ENCODE data around the gene NDEL1.
"Not testable (repeated sequence)": the region's sequence is repeated elsewhere in the genome, so short reads cannot be mapped to it uniquely, and the experiment has no call there.

The NDEL1 gene, protein sequence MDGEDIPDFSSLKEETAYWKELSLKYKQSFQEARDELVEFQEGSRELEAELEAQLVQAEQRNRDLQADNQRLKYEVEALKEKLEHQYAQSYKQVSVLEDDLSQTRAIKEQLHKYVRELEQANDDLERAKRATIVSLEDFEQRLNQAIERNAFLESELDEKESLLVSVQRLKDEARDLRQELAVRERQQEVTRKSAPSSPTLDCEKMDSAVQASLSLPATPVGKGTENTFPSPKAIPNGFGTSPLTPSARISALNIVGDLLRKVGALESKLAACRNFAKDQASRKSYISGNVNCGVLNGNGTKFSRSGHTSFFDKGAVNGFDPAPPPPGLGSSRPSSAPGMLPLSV

DNA sequence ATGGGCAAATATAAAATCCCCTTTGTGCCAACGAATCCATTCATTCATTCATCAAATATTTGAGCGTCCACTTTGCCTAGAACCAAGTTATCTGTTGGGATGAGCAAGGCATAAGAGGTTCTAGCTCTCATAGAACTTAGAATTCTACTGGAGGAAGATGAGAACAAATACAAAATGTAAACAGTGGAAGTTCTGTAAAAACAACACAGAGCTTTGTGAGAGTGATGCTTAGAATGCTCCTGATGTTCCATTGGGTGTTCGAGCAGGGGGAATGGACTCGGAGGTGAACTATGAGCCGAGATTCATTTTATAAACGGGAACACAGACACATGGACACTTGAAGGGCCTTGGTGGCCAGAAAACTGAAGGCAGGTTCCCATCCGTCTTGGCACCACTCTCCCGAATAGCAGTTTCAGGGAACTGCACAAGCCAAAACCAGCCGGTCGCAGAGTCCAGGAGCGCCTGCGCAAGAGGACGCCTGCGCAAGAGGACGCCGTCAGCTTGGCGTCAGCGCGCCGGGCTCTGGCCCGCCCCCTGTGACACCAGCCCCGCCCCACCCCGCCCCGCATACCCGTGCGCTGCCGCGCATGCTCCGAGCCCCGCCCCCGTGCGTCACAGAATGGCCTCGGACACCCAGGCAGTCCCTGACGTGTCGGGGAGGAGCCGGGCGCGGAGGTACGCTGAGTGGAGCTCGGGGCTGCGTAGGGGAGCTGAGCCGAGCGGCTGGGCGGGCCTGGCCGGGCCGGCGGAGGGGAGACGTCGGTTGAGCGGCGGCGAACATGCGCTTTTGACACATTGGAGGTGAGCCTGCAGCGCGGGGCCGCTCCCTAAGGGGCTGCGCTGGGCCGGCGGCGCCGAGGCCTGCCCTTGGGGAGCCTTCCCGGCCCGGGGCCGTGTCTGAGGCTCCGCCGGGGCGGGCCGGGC is at the start of gene NDEL1:
Gene NDEL1, plus strand, starts transcription at position 640 of the 924 bp plus-strand sequence. CDS start 8,388 bp downstream, outside the sequence.
- Histone ChIP-seq H3K4me3 (ENCODE audit: low read depth in 1 of 2, low read length in 2 of 2) (peak within 1 kb of the TSS; percentile 83 to 91), H3K9me3 (ENCODE audit: control insufficient read depth in 1 of 2, low read length in 2 of 2) (no peaks in the 10 kb centered on the region), H3K36me3 (ENCODE audit: control insufficient read depth in 1 of 2, insufficient read depth in 2 of 2, low read length in 2 of 2) (peaks cover 0 to 6% of the 10 kb centered on the region in 2 donors), H3K4me1 (ENCODE audit: control insufficient read depth in 1 of 2, insufficient read depth in 2 of 2, low read length in 2 of 2) (peaks cover 0 to 9% of the 10 kb centered on the region in 2 donors), H3K27me3 (ENCODE audit: low read depth, low read length) (no peaks in the 10 kb centered on the region), H3K27ac (ENCODE audit: low read length) (peak within 1 kb of the TSS; percentile 98)

DNA sequence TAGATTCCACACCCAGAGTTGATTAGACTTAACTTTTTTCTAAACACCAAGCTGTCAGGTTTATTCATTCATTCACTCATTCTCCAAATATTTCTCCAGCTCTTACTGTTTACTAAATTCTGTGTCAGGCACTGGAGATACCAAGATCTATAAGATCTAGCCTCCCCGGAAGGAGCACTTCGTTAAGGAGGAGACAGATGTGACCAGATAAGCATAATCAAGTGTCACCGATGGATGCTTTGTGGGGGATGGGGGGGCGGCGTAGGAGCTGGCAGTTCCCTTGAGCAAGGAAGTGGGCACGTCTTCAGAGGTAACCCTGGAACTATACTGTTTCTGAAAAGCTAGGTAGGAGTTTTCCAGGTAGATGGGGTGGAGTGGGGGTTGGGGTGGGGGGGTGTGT is 48.8 kb upstream of the NDEL1 start:
- Histone ChIP-seq H3K9me3 (ENCODE audit: control insufficient read depth in 1 of 2, low read length in 2 of 2) (no peaks in the 10 kb centered on the region), H3K27ac (ENCODE audit: low read length) (no peak overlapping the region), H3K4me1 (ENCODE audit: control insufficient read depth in 1 of 2, insufficient read depth in 2 of 2, low read length in 2 of 2) (peaks cover 0 to 15% of the 10 kb centered on the region in 2 donors), H3K27me3 (ENCODE audit: low read depth, low read length) (no peaks in the 10 kb centered on the region), H3K4me3 (ENCODE audit: low read depth in 1 of 2, low read length in 2 of 2) (no peak overlapping the region), H3K36me3 (ENCODE audit: control insufficient read depth in 1 of 2, insufficient read depth in 2 of 2, low read length in 2 of 2) (no peaks in the 10 kb centered on the region)

DNA sequence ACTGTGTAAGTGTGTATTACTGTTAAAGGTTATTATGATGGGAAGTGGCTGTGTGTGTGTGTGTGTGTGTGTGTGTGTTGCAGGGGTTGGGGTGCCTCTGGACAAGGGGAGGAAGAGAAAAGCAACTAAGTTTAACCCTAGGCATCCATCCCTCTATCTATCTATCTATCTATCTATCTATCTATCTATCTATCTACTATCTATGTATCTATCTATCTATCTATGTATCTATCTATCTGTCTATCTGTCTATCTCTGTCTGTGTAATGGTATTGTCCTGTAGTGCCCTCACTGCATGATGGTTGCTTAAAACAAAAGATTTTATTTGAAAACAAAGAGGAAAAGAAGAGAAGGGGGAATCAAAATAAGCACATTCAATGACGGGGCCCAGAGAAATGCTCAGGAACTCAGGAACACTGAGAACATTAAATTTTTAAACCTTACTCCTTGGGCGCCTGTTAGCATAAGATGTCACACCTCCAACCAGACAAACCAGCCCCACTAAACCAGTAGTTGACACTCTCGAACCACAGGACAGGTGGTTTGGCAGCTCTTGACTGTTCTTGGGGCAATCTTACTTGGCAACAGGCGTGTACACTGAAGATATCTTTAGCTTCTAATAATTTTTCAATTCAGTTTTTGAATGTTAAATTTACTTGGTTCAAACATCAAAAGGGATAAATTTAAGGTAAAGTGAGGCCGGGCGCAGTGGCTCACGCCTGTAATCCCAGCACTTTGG is 47.6 kb upstream of the NDEL1 start:
- no peak overlapping the region for H3K27ac ChIP-seq (ENCODE audit: low read length)
- H3K27me3 ChIP-seq (ENCODE audit: low read depth, low read length) = peaks cover under 1% of the 10 kb centered on the region
- H3K4me3 ChIP-seq (ENCODE audit: low read depth in 1 of 2, low read length in 2 of 2) = no peak overlapping the region
- H3K36me3 ChIP-seq (ENCODE audit: control insufficient read depth in 1 of 2, insufficient read depth in 2 of 2, low read length in 2 of 2) = no peaks in the 10 kb centered on the region
- no peaks in the 10 kb centered on the region for H3K9me3 ChIP-seq (ENCODE audit: control insufficient read depth in 1 of 2, low read length in 2 of 2)
- peaks cover 0 to 10% of the 10 kb centered on the region in 2 donors for H3K4me1 ChIP-seq (ENCODE audit: control insufficient read depth in 1 of 2, insufficient read depth in 2 of 2, low read length in 2 of 2)

DNA sequence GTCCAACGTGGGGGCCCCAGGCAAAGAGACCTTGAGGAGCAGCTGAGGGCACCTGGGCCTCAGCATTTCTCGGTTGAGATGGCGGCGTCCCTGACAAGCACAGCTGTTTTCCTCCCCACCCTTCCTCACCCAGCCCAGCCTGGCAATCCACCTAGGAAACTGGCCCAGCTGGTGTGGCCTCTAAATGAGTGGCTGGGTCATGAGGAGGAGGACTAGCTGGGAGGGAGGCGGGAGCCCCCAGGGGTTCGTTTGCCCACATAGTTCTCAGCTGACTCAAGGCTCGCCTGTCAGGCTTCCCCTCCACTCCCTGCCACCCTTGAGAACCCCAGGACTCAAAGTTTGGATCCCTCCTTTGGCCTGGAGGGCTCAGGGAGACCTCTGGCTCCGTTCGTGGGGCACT is 44.0 kb upstream of the NDEL1 start:
- H3K27ac ChIP-seq (ENCODE audit: low read length) = no peak overlapping the region
- H3K36me3 ChIP-seq (ENCODE audit: control insufficient read depth in 1 of 2, insufficient read depth in 2 of 2, low read length in 2 of 2) = no peaks in the 10 kb centered on the region
- H3K4me1 ChIP-seq (ENCODE audit: control insufficient read depth in 1 of 2, insufficient read depth in 2 of 2, low read length in 2 of 2) = no peaks in the 10 kb centered on the region
- H3K27me3 ChIP-seq (ENCODE audit: low read depth, low read length) = peaks cover 7% of the 10 kb centered on the region
- no peak overlapping the region for H3K4me3 ChIP-seq (ENCODE audit: low read depth in 1 of 2, low read length in 2 of 2)
- no peaks in the 10 kb centered on the region for H3K9me3 ChIP-seq (ENCODE audit: control insufficient read depth in 1 of 2, low read length in 2 of 2)

DNA sequence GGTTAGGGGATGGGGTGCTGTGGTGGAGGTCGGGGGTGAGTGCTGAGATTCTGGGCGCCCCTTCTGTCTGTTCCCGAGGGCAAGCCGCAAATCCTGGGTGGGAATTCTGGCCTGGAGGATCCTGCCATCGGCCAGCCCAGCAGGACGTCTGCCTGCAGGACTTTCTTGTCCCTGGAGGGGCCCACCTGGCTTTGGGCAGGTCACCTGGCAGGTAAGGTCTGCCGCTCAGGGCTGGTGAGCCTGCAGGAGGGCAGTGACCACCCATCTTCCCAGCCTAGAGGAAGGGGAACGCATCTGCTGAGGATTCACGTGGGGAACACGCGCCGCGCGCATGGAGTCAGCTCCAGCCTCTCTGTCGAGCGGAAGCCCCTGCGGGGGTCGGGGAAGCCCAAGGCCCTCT is 43.4 kb upstream of the NDEL1 start:
- Histone ChIP-seq H3K27ac (ENCODE audit: low read length) (no peak overlapping the region), H3K36me3 (ENCODE audit: control insufficient read depth in 1 of 2, insufficient read depth in 2 of 2, low read length in 2 of 2) (no peaks in the 10 kb centered on the region), H3K27me3 (ENCODE audit: low read depth, low read length) (peaks cover 7% of the 10 kb centered on the region), H3K4me3 (ENCODE audit: low read depth in 1 of 2, low read length in 2 of 2) (no peak overlapping the region), H3K4me1 (ENCODE audit: control insufficient read depth in 1 of 2, insufficient read depth in 2 of 2, low read length in 2 of 2) (no peaks in the 10 kb centered on the region), H3K9me3 (ENCODE audit: control insufficient read depth in 1 of 2, low read length in 2 of 2) (no peaks in the 10 kb centered on the region)

DNA sequence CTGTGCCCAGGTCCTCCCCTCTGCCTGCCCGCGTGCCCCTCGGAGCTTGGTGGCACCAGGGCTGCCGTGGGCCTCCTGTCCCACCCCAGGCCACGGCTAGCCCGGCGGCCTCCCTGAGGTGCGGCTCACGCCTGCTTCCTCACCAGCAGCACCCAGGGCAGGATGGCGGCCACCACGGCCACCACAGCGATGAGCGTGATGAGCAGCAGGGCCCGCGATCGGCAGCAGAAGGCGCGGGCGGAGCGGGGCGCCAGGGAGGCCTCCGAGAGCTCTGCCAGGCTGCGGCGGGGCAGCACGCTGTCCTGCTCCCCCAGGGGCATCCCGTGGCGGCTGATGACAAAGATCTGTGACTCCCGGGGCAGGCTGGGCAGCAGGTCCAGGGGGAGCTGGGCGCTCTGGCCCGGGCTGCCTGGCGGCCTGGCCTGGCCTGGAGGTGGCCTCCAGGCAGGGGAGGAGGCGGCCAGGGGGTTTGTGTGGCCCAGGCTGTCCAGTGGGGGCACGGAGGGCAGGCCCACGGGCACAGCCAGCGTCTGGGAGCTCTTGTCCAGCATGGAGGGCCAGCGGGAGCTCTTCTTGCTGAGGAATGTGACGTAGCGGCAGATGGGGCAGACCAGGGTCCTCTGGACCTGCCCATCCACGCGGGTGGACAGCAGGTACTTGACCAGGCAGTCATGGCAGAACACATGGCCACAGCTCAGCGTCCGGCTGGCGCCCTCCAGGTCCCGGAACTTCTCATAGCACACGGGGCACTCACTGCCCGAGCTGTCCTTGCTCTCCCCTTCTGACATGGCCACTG is 42.8 kb upstream of the NDEL1 start:
- H3K4me1 ChIP-seq (ENCODE audit: control insufficient read depth in 1 of 2, insufficient read depth in 2 of 2, low read length in 2 of 2) = no peaks in the 10 kb centered on the region
- peaks cover 7% of the 10 kb centered on the region for H3K27me3 ChIP-seq (ENCODE audit: low read depth, low read length)
- no peak overlapping the region for H3K4me3 ChIP-seq (ENCODE audit: low read depth in 1 of 2, low read length in 2 of 2)
- no peaks in the 10 kb centered on the region for H3K9me3 ChIP-seq (ENCODE audit: control insufficient read depth in 1 of 2, low read length in 2 of 2)
- H3K36me3 ChIP-seq (ENCODE audit: control insufficient read depth in 1 of 2, insufficient read depth in 2 of 2, low read length in 2 of 2) = no peaks in the 10 kb centered on the region
- H3K27ac ChIP-seq (ENCODE audit: low read length) = no peak overlapping the region

DNA sequence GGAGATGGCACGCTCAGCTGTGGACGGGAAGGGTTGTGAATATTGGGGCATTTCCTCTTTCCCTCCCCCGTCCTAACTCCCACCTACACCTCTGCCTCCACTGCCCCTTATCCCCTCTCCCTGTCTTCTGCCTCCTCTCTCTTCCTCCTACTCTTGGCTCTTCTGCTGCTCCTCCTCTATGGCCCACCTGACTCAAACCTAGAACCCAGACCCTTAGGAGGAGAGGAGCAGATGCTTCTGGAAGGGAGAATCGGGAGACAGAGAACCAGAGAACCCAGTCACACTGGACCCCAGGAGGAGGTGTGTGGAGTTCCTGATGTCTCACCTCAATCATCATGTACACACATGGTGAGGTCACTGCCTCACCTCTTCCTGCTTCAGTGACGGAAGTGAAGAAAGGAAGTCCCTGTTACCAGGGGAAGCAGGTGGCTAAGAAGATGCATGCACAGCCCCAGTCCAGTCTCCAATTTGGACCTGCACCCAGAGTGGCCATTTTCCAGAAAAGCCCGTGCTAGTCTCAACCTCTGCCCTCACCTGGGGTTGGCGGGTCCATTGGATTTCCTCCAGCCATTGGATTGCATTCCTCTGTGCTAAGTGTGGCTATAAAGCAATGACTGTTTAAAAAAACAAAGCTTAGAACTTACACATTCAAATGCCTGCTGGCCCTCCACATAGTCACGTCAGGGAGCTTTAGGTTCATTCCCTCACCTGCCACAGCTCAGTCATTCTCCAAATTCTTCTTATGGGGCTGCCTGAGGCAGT is 42.0 kb upstream of the NDEL1 start:
- H3K27me3 ChIP-seq (ENCODE audit: low read depth, low read length) = peaks cover 7% of the 10 kb centered on the region
- H3K4me1 ChIP-seq (ENCODE audit: control insufficient read depth in 1 of 2, insufficient read depth in 2 of 2, low read length in 2 of 2) = no peaks in the 10 kb centered on the region
- H3K27ac ChIP-seq (ENCODE audit: low read length) = no peak overlapping the region
- H3K4me3 ChIP-seq (ENCODE audit: low read depth in 1 of 2, low read length in 2 of 2) = no peak overlapping the region
- no peaks in the 10 kb centered on the region for H3K9me3 ChIP-seq (ENCODE audit: control insufficient read depth in 1 of 2, low read length in 2 of 2)
- H3K36me3 ChIP-seq (ENCODE audit: control insufficient read depth in 1 of 2, insufficient read depth in 2 of 2, low read length in 2 of 2) = no peaks in the 10 kb centered on the region

DNA sequence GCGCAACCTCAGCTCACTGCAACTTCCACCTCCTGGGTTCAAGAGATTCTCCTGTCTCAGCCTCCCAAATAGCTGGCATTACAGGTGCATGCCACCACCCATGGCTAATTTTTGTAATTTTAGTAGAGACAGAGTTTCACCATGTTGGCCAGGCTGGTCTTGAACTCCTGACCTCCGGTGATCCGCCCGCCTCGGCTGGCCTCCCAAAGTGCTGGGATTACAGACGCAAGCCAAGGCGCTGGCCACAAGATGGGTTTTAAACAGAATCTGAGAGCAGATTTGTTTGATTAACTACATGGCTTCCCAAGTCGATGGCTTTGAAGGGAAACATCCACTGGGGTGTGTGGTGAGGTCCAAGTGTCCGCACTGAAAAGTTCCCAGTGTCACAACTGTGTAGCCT is 41.2 kb upstream of the NDEL1 start:
- H3K4me1 ChIP-seq (ENCODE audit: control insufficient read depth in 1 of 2, insufficient read depth in 2 of 2, low read length in 2 of 2); H3K36me3 ChIP-seq (ENCODE audit: control insufficient read depth in 1 of 2, insufficient read depth in 2 of 2, low read length in 2 of 2); H3K9me3 ChIP-seq (ENCODE audit: control insufficient read depth in 1 of 2, low read length in 2 of 2); H3K27me3 ChIP-seq (ENCODE audit: low read depth, low read length); H3K4me3 ChIP-seq (ENCODE audit: low read depth in 1 of 2, low read length in 2 of 2); H3K27ac ChIP-seq (ENCODE audit: low read length): not testable (repeated sequence)

DNA sequence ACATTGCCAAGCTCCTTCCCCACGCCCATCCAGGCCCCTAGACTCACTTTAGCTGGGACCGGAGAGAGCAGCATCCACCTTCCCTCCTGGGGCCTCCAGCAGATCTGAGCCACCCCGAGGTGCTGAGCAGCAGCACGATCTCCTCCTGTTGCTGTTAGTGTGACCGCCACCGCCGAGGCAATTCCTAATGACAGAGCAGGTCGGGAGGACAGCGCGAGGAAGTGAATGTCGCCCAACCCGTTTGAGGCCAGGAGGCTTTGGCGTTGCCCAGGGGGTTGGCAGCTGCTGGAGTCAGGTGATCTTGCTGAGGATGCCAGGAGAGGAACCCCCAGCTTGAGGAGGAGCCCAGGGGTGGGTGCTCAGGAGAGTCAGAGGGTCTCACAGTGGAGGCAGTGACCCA is 38.0 kb upstream of the NDEL1 start, which contains the start of gene RNF222:
Gene RNF222, minus strand, starts transcription at position 192 of the 400 bp plus-strand sequence. CDS start 4,366 bp downstream, outside the sequence.
- Histone ChIP-seq H3K36me3 (ENCODE audit: control insufficient read depth in 1 of 2, insufficient read depth in 2 of 2, low read length in 2 of 2) (no peaks in the 10 kb centered on the region), H3K4me3 (ENCODE audit: low read depth in 1 of 2, low read length in 2 of 2) (no peak within 1 kb of the TSS), H3K4me1 (ENCODE audit: control insufficient read depth in 1 of 2, insufficient read depth in 2 of 2, low read length in 2 of 2) (no peaks in the 10 kb centered on the region), H3K27ac (ENCODE audit: low read length) (no peak within 1 kb of the TSS), H3K9me3 (ENCODE audit: control insufficient read depth in 1 of 2, low read length in 2 of 2) (no peaks in the 10 kb centered on the region), H3K27me3 (ENCODE audit: low read depth, low read length) (peaks cover 7% of the 10 kb centered on the region)

DNA sequence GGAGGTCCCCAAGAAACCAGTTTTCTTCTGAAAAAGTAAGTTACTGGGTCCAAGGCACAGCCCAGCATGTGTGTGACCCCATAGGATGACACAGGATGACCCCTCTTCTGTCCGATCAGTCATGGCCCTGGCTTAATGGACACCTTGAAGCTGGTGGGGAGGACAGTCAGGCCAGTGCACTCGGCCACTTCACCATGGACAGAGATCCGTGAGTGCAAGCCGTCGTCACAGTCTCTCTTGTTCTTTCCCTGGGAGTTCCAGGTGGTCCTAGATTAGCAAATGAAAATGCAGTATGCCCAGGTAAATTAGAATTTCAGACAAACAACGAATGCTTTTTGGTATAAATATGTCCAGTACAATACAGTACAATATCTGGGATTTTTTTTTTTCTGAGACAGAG is 36.7 kb upstream of the NDEL1 start:
- H3K9me3 ChIP-seq (ENCODE audit: control insufficient read depth in 1 of 2, low read length in 2 of 2) = no peaks in the 10 kb centered on the region
- H3K4me3 ChIP-seq (ENCODE audit: low read depth in 1 of 2, low read length in 2 of 2) = no peak overlapping the region
- no peaks in the 10 kb centered on the region for H3K27me3 ChIP-seq (ENCODE audit: low read depth, low read length)
- no peaks in the 10 kb centered on the region for H3K36me3 ChIP-seq (ENCODE audit: control insufficient read depth in 1 of 2, insufficient read depth in 2 of 2, low read length in 2 of 2)
- H3K4me1 ChIP-seq (ENCODE audit: control insufficient read depth in 1 of 2, insufficient read depth in 2 of 2, low read length in 2 of 2) = no peaks in the 10 kb centered on the region
- H3K27ac ChIP-seq (ENCODE audit: low read length) = no peak overlapping the region

Measured in muscle layer of duodenum (tissue), 2 donors.